Peyer's patch (tissue), 4 donors: Measurements from ENCODE around the gene SLC25A6. TPM values are rescaled to one million over a fixed set of nuclear protein-coding genes. Genes with fewer than 3 reads are reported as not detected.
"Not testable (repeated sequence)": the region's sequence is repeated elsewhere in the genome, so short reads cannot be mapped to it uniquely, and the experiment has no call there.

ENCODE experiments used
- DNase-seq, 3 donors: peaks; one replicate each; pipeline ENCODE4 v3.0.0-alpha.2; 2017 to 2019
- H3K27ac ChIP-seq, 4 donors: fragments of 200-600 bp; sonication (generic); one replicate each; pipeline ENCODE4 v1.5.1; 2016 to 2019
- H3K27me3 ChIP-seq, 2 donors: fragments of 200-600 bp; sonication (generic); one replicate each; pipeline ENCODE4 v1.5.1; 2019
- H3K36me3 ChIP-seq, 3 donors: fragments of 200-600 bp; sonication (generic); one replicate each; pipeline ENCODE4 v1.5.1; 2016 to 2019
- H3K4me1 ChIP-seq, 4 donors: fragments of 200-600 bp; sonication (generic); one replicate each; pipeline ENCODE4 v1.5.1; 2016 to 2019
- H3K4me3 ChIP-seq, 4 donors: fragments of 200-600 bp; sonication (generic); 1 replicate in 3 of 4; 2 replicates in 1 of 4; pipeline ENCODE4 v1.5.1; 2016 to 2019; ENCODE audit warnings: mild to moderate bottlenecking in 1 of 4
- H3K9me3 ChIP-seq, 4 donors: fragments of 200-600 bp; sonication (generic); one replicate each; pipeline ENCODE4 v1.5.1; 2016 to 2019; ENCODE audit warnings: mild to moderate bottlenecking in 1 of 4
- POLR2A ChIP-seq, 2 donors: fragments of 450-650 bp; IDR thresholded peaks; one replicate each; pipeline ENCODE4 v1.5.1; 2017; ENCODE audit warnings: antibody characterized with exemption in 2 of 2, mild to moderate bottlenecking in 2 of 2, moderate library complexity in 2 of 2
- total RNA-seq, 4 donors: library from RNA; depleted of rRNA; stranded (reverse); fragments of >200 nt; gene quantifications; one replicate each; pipeline ENCODE4 v1.1.0, GENCODE V29; 2016
- TF ChIP-seq, protein P1 (sequence below), 6 experiments: fragments of 450-650 bp in 4 of 6; fragments of 200-600 bp in 2 of 6; sonication (generic) in 1 of 6; IDR thresholded peaks; one replicate each; pipeline ENCODE4 v1.5.1; 2017 to 2019; ENCODE audit warnings: antibody characterized with exemption in 6 of 6, mild to moderate bottlenecking in 3 of 6, moderate library complexity in 1 of 6

The SLC25A6 gene
- total RNA-seq, 4 donors from 2014 or later, result 201 to 361 (median 314) TPM

DNA sequence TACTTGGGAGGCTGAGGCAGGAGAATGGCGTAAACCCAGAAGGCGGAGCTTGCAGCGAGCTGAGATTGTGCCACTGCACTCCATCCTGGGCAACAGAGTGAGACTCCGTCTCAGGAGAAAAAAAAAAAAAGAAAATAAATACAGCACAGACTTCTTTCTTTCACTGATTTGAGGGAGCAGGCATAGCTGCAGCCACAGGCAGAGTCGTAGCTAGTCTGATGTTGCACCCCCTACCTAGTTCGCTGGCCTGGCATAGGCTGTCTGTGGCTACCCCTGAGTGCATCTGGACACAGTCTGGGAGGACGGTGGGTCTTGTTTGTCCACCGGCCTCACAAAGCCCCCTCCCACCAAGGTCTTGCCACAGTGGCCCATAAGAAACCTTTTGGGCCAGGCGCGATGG, 33.9 kb downstream of the SLC25A6 start:
- TF ChIP-seq, protein P1, sequence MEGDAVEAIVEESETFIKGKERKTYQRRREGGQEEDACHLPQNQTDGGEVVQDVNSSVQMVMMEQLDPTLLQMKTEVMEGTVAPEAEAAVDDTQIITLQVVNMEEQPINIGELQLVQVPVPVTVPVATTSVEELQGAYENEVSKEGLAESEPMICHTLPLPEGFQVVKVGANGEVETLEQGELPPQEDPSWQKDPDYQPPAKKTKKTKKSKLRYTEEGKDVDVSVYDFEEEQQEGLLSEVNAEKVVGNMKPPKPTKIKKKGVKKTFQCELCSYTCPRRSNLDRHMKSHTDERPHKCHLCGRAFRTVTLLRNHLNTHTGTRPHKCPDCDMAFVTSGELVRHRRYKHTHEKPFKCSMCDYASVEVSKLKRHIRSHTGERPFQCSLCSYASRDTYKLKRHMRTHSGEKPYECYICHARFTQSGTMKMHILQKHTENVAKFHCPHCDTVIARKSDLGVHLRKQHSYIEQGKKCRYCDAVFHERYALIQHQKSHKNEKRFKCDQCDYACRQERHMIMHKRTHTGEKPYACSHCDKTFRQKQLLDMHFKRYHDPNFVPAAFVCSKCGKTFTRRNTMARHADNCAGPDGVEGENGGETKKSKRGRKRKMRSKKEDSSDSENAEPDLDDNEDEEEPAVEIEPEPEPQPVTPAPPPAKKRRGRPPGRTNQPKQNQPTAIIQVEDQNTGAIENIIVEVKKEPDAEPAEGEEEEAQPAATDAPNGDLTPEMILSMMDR (IDR thresholded peaks at IDR 0.05), result no peak
- TF ChIP-seq POLR2A (IDR thresholded peaks at IDR 0.05), result no peak
- H3K4me1 ChIP-seq, result no peaks in the 10 kb centered on the region
- H3K36me3 ChIP-seq, result peaks cover 0 to 8% (median 0%) of the 10 kb centered on the region in 3 donors
- no peak overlapping the region for H3K27ac ChIP-seq
- H3K9me3 ChIP-seq, result peaks cover 0 to 8% (median 4%) of the 10 kb centered on the region in 4 donors
- H3K4me3 ChIP-seq, result no peak overlapping the region
- H3K27me3 ChIP-seq, result no peaks in the 10 kb centered on the region
- DNase-seq, result no peak

DNA sequence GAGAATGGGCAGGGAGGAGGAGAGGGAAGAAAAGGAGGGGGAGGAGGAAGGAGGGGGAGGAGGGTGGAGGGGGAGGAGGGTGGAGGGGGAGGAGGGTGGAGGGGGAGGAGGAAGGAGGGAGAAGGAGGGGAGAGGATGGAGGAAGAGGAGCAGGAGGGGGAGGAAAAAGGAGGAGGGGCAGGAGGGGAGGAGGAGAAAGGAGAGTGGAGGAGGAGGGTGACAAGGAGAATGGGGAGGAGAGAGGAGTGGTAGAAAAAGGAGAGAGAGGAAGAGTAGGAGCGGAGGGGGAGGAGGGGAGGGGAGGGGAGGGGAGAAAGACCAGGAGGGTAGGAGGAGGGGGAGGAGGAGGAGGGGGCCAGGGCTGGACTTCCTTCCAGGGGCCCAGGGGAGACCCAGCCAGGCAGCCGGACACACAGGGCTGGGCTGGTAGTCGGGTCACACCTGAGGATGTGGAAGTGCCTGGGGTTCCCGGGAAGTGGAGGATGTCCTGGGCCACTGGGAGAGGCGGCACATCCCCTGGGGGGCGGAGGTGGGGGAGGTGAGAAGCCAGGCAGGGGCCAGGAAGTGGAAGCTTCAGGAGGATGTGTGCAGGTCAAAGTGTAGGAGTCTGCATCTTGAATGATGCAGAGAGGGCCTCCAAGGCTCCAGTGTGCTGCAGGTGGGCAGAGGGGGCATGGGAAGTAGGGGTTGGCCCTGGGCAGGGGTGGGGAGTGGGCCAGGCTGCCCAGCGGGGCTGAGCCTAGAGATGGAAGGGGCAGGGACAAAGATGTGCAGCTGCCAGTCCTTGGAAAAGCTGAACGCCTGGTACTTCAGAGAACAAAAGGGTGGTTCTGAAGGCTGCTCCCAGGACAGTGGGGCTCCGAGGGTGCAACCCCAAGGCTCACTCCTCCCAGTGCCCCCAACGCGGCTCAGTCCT, 36.5 kb downstream of the SLC25A6 start:
- peaks cover 0 to 8% (median 4%) of the 10 kb centered on the region in 4 donors for H3K9me3 ChIP-seq
- DNase-seq, result no peak
- peaks cover 0 to 8% (median 0%) of the 10 kb centered on the region in 3 donors for H3K36me3 ChIP-seq
- no peaks in the 10 kb centered on the region for H3K4me1 ChIP-seq
- H3K27me3 ChIP-seq, result no peaks in the 10 kb centered on the region
- TF ChIP-seq, protein P1 (IDR thresholded peaks at IDR 0.05), result no peak
- TF ChIP-seq POLR2A (IDR thresholded peaks at IDR 0.05), result no peak
- no peak overlapping the region for H3K27ac ChIP-seq
- no peak overlapping the region for H3K4me3 ChIP-seq

DNA sequence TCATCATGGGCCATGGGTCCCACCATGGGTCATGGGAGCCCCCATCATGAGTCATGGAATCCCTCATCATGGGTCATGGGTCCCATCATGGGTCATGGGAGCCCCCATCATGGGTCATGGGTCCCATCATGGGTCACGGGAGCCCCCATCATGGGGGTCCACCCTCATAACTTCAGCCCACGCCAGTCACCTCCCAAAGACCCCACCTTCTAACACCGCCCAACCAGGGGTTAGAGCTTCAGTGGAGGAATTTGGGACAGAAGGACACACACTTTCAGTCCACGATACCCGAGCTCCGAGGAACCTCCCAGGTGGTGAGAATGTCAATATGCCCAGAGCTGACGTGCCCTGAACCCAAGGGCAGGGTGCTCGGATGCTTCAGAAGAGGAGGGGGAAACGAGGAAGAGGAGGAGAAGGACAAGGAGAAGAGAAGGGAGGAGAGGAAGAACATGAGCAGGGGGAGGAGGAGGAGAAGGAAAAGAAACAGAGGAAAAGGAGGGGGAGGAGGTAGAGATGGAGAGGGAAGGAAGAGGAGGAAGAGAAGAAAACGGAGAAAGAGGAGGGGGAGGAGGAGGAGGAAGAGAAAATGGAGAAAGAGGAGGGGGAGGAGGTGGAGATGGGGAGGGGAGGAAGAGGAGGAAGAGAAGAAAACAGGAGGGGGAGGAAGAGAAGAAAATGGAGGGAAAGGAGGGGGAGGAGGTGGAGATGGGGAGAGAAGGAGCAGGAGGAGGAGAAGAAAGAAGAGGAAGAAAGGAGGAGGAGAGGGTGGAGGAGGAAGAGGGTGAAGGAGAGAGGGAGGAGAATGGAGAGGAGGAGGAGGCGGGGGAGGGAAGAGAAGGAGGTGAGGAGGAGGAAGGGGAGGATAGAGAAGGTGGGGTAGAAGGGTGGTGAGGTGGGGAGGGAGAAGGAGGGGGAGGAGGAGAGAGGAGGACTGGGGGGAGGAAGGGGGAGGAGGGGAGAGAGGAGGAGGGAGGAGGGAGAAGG, 37.6 kb downstream of the SLC25A6 start:
- TF ChIP-seq, protein P1 (IDR thresholded peaks at IDR 0.05), result no peak
- no peak for TF ChIP-seq POLR2A (IDR thresholded peaks at IDR 0.05)
- peaks cover 0 to 8% (median 4%) of the 10 kb centered on the region in 4 donors for H3K9me3 ChIP-seq
- H3K4me1 ChIP-seq, result no peaks in the 10 kb centered on the region
- H3K27me3 ChIP-seq, result no peaks in the 10 kb centered on the region
- no peak for DNase-seq
- H3K27ac ChIP-seq, result no peak overlapping the region
- no peak overlapping the region for H3K4me3 ChIP-seq
- peaks cover 0 to 8% (median 0%) of the 10 kb centered on the region in 3 donors for H3K36me3 ChIP-seq

DNA sequence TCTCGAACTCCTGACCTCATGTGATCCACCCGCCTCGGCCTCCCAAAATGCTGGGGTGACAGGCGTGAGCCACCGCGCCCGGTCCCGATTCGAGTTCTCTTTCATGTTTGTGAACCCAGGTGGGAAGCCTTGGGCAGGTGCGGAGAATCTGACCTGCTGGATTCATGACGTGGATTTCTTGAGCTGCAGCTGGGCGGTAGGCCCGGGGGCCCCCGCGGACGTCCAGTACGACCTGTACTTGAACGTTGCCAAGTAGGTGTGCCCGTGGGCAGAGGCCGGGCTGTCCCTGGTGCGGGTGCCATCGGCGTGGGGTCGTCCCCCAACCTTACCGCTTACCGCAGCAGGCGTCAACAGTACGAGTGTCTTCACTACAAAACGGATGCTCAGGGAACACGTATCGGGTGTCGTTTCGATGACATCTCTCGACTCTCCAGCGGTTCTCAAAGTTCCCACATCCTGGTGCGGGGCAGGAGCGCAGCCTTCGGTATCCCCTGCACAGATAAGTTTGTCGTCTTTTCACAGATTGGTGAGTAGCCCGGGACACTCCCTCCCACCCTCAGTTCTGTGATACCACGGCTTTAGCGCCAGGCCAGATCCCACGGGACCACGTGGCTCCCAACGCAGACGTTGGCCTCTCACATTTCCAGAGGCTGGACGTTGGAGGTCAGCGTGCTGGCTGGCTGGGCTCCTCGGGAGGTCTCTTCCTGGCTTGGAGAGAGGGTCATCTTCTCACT, 39.8 kb downstream of the SLC25A6 start:
- H3K27me3 ChIP-seq, result no peaks in the 10 kb centered on the region
- TF ChIP-seq POLR2A (IDR thresholded peaks at IDR 0.05), result no peak
- TF ChIP-seq, protein P1 (IDR thresholded peaks at IDR 0.05), result no peak

DNA sequence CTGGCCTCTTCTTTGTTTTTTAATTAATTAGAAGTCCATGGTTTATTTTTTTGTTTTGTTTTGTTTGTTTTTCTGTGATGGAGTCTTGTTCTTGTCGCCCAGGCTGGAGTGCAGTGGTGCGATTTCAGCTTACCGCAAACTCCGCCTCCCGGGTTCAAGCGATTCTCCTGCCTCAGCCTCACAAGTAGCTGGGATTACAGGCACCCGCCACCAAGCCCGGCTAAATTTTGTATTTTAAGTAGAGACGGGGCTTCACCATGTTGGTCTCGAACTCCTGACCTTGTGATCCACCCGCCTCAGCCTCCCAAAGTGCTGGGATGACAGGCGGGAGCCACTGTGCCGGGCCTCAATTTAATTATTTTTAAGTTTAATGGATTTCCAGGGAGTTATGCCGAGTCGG, 42.3 kb downstream of the SLC25A6 start:
- DNase-seq, H3K27me3 ChIP-seq, H3K9me3 ChIP-seq, H3K27ac ChIP-seq, H3K4me3 ChIP-seq, H3K36me3 ChIP-seq, H3K4me1 ChIP-seq: not testable (repeated sequence)

More for the DNA sequence above, 39.8 kb downstream of the SLC25A6 start:
- no peaks in the 10 kb centered on the region for H3K36me3 ChIP-seq
- H3K4me1 ChIP-seq, result no peaks in the 10 kb centered on the region
- no peak overlapping the region for H3K27ac ChIP-seq
- H3K4me3 ChIP-seq, result no peak overlapping the region
- DNase-seq, result no peak
- H3K9me3 ChIP-seq, result no peaks in the 10 kb centered on the region
